OCI-LY3 (cell line): Measurements from ENCODE around the gene CENPS.
"Not testable (repeated sequence)": the region's sequence is repeated elsewhere in the genome, so short reads cannot be mapped to it uniquely, and the experiment has no call there.

Experiments
- H2AFZ ChIP-seq: fragments of 200-600, 300-600 bp; shearing (Covaris generic); 2 replicates; pipeline ENCODE4 v1.6.0; 2014; ENCODE audit warnings: antibody characterized with exemption, low read depth, low read length
- H3K27ac ChIP-seq: fragments of 200-600, 300-600 bp; sonication (generic); 2 replicates; pipeline ENCODE4 v1.5.1; 2014; ENCODE audit warnings: mild to moderate bottlenecking, low read length, moderate library complexity, mixed read lengths
- H3K27me3 ChIP-seq: fragments of 200-600, 300-600 bp; sonication (generic); 2 replicates; pipeline ENCODE4 v1.6.1; 2014; ENCODE audit warnings: low read depth, low read length, mixed read lengths
- H3K36me3 ChIP-seq: fragments of 200-600, 300-600 bp; sonication (generic); replicated peaks from 2 replicates; pipeline ENCODE3; 2014; ENCODE audit warnings: low read depth, low read length, mixed read lengths
- H3K4me1 ChIP-seq: fragments of 300-600, 200-600 bp; sonication (generic); 2 replicates; pipeline ENCODE4 v1.6.1; 2014; ENCODE audit warnings: low read length, mixed read lengths
- H3K4me2 ChIP-seq: fragments of 200-600, 300-600 bp; sonication (generic); 2 replicates; pipeline ENCODE4 v1.6.1; 2014; ENCODE audit warnings: low read length, mixed read lengths
- H3K4me3 ChIP-seq: fragments of 300-600, 200-600 bp; sonication (generic); 2 replicates; pipeline ENCODE4 v1.5.1; 2014; ENCODE audit warnings: antibody characterized with exemption, mild to moderate bottlenecking, low read length, moderate library complexity
- H3K79me2 ChIP-seq: fragments of 300-600, 200-600 bp; shearing (Covaris generic); 2 replicates; pipeline ENCODE4 v1.6.1; 2014; ENCODE audit warnings: mild to moderate bottlenecking, low read length, mixed read lengths
- H3K9ac ChIP-seq: fragments of 300-600, 200-600 bp; shearing (Covaris generic); 2 replicates; pipeline ENCODE4 v1.6.0; 2014; ENCODE audit warnings: mild to moderate bottlenecking, low read length, moderate library complexity
- H3K9me3 ChIP-seq: fragments of 200-600, 300-600 bp; shearing (Covaris generic); 2 replicates; pipeline ENCODE4 v1.6.1; 2014; ENCODE audit warnings: low read length, mixed read lengths; ENCODE audit not compliant: insufficient read depth
- H4K20me1 ChIP-seq: fragments of 200-600, 300-600 bp; sonication (generic); 2 replicates; pipeline ENCODE4 v1.6.1; 2016; ENCODE audit warnings: low read length, mixed read lengths; ENCODE audit not compliant: insufficient read depth
- EZH2phosphoT487 ChIP-seq: fragments of 200-600 bp; shearing (Covaris generic); IDR thresholded peaks from 2 replicates; pipeline ENCODE4 v1.6.1; 2018; ENCODE audit warnings: antibody characterized with exemption, mixed run types, low read depth
- TF ChIP-seq, protein P1 (sequence below): fragments of 200-600, 300-600 bp; sonication (generic); IDR thresholded peaks from 2 replicates; pipeline ENCODE4 v1.5.1; 2014; ENCODE audit warnings: antibody characterized with exemption, low read length, low read depth

CENPS gene

GRCh38 chr1:10451287-10451686 lies 21.1 kb downstream of the CENPS start:
- H3K27me3 ChIP-seq = no peaks in the 10 kb centered on the region
- no peak overlapping the region for H3K4me2 ChIP-seq
- no peaks in the 10 kb centered on the region for H4K20me1 ChIP-seq
- TF ChIP-seq, protein P1, sequence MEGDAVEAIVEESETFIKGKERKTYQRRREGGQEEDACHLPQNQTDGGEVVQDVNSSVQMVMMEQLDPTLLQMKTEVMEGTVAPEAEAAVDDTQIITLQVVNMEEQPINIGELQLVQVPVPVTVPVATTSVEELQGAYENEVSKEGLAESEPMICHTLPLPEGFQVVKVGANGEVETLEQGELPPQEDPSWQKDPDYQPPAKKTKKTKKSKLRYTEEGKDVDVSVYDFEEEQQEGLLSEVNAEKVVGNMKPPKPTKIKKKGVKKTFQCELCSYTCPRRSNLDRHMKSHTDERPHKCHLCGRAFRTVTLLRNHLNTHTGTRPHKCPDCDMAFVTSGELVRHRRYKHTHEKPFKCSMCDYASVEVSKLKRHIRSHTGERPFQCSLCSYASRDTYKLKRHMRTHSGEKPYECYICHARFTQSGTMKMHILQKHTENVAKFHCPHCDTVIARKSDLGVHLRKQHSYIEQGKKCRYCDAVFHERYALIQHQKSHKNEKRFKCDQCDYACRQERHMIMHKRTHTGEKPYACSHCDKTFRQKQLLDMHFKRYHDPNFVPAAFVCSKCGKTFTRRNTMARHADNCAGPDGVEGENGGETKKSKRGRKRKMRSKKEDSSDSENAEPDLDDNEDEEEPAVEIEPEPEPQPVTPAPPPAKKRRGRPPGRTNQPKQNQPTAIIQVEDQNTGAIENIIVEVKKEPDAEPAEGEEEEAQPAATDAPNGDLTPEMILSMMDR = no peak
- no peak for TF ChIP-seq EZH2phosphoT487
- no peak overlapping the region for H3K4me3 ChIP-seq
- H3K9ac ChIP-seq = no peak overlapping the region
- no peaks in the 10 kb centered on the region for H3K4me1 ChIP-seq
- H2AFZ ChIP-seq = no peak overlapping the region
- H3K27ac ChIP-seq = no peak overlapping the region
- H3K79me2 ChIP-seq = no peaks in the 10 kb centered on the region
- no peaks in the 10 kb centered on the region for H3K9me3 ChIP-seq
- H3K36me3 ChIP-seq = no peaks in the 10 kb centered on the region

DNA sequence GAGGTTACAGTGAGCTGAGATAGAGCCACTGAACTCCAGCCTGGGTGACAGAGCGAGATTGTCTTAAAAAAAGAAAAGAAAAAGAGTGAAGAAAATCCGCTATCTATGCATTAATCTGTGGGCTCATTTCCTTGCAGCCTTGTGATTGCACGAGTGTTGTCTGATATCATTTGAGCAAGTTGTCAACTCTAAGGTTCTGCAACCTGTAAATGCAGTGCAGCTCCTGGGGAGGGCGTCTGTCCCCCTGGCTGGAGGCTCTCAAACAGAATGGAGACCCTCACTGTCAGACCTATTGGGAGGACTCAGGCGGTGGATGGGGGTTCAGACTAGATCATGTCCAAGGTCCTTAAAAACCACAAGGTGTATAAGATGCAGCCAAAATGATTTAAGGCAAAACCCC lies 25.8 kb downstream of the CENPS start:
- H3K4me2 ChIP-seq = no peak overlapping the region
- H3K4me1 ChIP-seq = no peaks in the 10 kb centered on the region
- no peak overlapping the region for H3K4me3 ChIP-seq
- no peak overlapping the region for H2AFZ ChIP-seq
- no peaks in the 10 kb centered on the region for H3K79me2 ChIP-seq
- no peaks in the 10 kb centered on the region for H4K20me1 ChIP-seq
- H3K27ac ChIP-seq = no peak overlapping the region
- TF ChIP-seq, protein P1 = no peak
- TF ChIP-seq EZH2phosphoT487 = no peak
- no peaks in the 10 kb centered on the region for H3K9me3 ChIP-seq
- H3K9ac ChIP-seq = no peak overlapping the region
- H3K27me3 ChIP-seq = no peaks in the 10 kb centered on the region
- H3K36me3 ChIP-seq = no peaks in the 10 kb centered on the region

DNA sequence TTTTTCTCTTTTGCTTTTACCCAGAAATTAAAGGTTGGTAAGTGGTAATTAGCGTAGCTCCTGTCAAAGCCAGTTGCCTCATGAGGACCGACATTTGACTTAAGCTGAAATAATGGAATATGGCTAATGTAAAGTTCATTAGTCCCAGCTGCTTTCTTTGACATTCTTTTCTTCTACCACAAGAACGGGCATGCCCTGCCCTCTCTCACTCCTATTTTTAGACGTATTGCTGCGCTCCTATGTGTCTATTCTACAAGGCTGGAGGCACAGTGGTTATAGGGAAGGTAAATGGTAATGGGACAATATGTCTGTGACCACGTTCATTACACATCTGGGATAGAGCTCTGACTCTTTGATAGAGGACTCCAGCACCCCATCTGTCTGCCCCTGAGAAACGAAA lies 26.4 kb downstream of the CENPS start:
- H3K4me2 ChIP-seq = no peak overlapping the region
- no peak overlapping the region for H3K27ac ChIP-seq
- H3K9me3 ChIP-seq = no peaks in the 10 kb centered on the region
- H2AFZ ChIP-seq = no peak overlapping the region
- no peak overlapping the region for H3K4me3 ChIP-seq
- no peaks in the 10 kb centered on the region for H3K27me3 ChIP-seq
- TF ChIP-seq, protein P1 = no peak
- no peak for TF ChIP-seq EZH2phosphoT487
- no peak overlapping the region for H3K9ac ChIP-seq
- H3K79me2 ChIP-seq = no peaks in the 10 kb centered on the region
- no peaks in the 10 kb centered on the region for H3K36me3 ChIP-seq
- no peaks in the 10 kb centered on the region for H3K4me1 ChIP-seq
- no peaks in the 10 kb centered on the region for H4K20me1 ChIP-seq

GRCh38 chr1:10457462-10457861 lies 27.2 kb downstream of the CENPS start:
- H3K4me3 ChIP-seq, H2AFZ ChIP-seq, H3K4me1 ChIP-seq, H3K9me3 ChIP-seq, H3K27me3 ChIP-seq, H3K27ac ChIP-seq, H3K4me2 ChIP-seq, H3K9ac ChIP-seq, H4K20me1 ChIP-seq, H3K79me2 ChIP-seq, H3K36me3 ChIP-seq: not testable (repeated sequence)

GRCh38 chr1:10457875-10458274 lies 27.6 kb downstream of the CENPS start:
- no peak for TF ChIP-seq EZH2phosphoT487
- TF ChIP-seq, protein P1 = no peak
- H3K79me2 ChIP-seq = no peaks in the 10 kb centered on the region
- no peak overlapping the region for H2AFZ ChIP-seq
- H3K36me3 ChIP-seq = no peaks in the 10 kb centered on the region
- no peak overlapping the region for H3K4me2 ChIP-seq
- no peaks in the 10 kb centered on the region for H3K9me3 ChIP-seq
- H4K20me1 ChIP-seq = no peaks in the 10 kb centered on the region
- no peaks in the 10 kb centered on the region for H3K27me3 ChIP-seq
- H3K27ac ChIP-seq = no peak overlapping the region
- no peak overlapping the region for H3K4me3 ChIP-seq
- no peaks in the 10 kb centered on the region for H3K4me1 ChIP-seq
- H3K9ac ChIP-seq = no peak overlapping the region
